HepG2 (cell line): ENCODE data around the gene ANKS1A.

Experiments used
- CEBPB ChIP-seq: IDR thresholded peaks from 2 replicates; pipeline ENCODE4 v1.6.1; 2011; ENCODE audit warnings: low read depth, low read length, improper control_type of control experiment, borderline replicate concordance
- CTCF ChIP-seq: sonication (generic); formaldehyde crosslinking; IDR thresholded peaks from 2 replicates; pipeline ENCODE4 v1.5.0; 2020; ENCODE audit warnings: mild to moderate bottlenecking, missing genetic modification reagents, moderate library complexity
- ELF1 ChIP-seq: sonication (generic); formaldehyde crosslinking; IDR thresholded peaks from 2 replicates; pipeline ENCODE4 v1.4.0; 2020; ENCODE audit warnings: missing genetic modification reagents
- FOXA3 ChIP-seq: IDR thresholded peaks from 2 replicates; pipeline ENCODE4 v1.6.1; 2016; ENCODE audit warnings: missing genetic modification reagents, missing compliant biosample characterization
- MXI1 ChIP-seq: IDR thresholded peaks from 3 replicates; pipeline ENCODE4 v1.6.1; 2012; ENCODE audit warnings: low read depth, low read length, inconsistent platforms, borderline replicate concordance
- PRPF4 ChIP-seq: fragments of 200-400 bp; formaldehyde crosslinking; IDR thresholded peaks from 2 replicates; pipeline ENCODE4 v1.6.1; 2016; ENCODE audit warnings: low read length, low read depth; ENCODE audit not compliant: poor library complexity, severe bottlenecking
- REST ChIP-seq, 2 experiments: IDR thresholded peaks; 2 replicates each; pipeline ENCODE4 v1.6.1; 2011 to 2012; ENCODE audit warnings: low read length in 2 of 2, borderline replicate concordance in 1 of 2, low read depth in 1 of 2, mild to moderate bottlenecking in 1 of 2, moderate library complexity in 1 of 2
- ZEB1 ChIP-seq: IDR thresholded peaks from 2 replicates; pipeline ENCODE4 v1.6.1; 2012; ENCODE audit warnings: mild to moderate bottlenecking, low read depth, inconsistent platforms; ENCODE audit not compliant: insufficient replicate concordance
- ZNF501 ChIP-seq: sonication (generic); formaldehyde crosslinking; IDR thresholded peaks from 2 replicates; pipeline ENCODE4 v1.5.1; 2020; ENCODE audit warnings: mild to moderate bottlenecking, moderate library complexity, missing genetic modification reagents
- ZSCAN30 ChIP-seq: sonication (generic); formaldehyde crosslinking; IDR thresholded peaks from 2 replicates; pipeline ENCODE4 v1.5.0; 2020; ENCODE audit warnings: mild to moderate bottlenecking, missing genetic modification reagents

- TF ChIP-seq REST (IDR thresholded peaks at IDR 0.05; ENCODE audit: borderline replicate concordance in 1 of 2, low read depth in 1 of 2, low read length in 2 of 2), result no peak
- TF ChIP-seq ZNF501 (CRISPR knock-in tag), result no peak
- TF ChIP-seq ZSCAN30, result no peak
- no peak for TF ChIP-seq PRPF4
- no peak for TF ChIP-seq FOXA3
- no peak for TF ChIP-seq ELF1 (CRISPR knock-in tag)
- no peak for TF ChIP-seq ZEB1
- TF ChIP-seq CEBPB, result no peak
- no peak for TF ChIP-seq MXI1
- no peak for TF ChIP-seq CTCF (CRISPR knock-in tag)
Measured at GRCh38 chr6:35108309-35108885, 219.3 kb downstream of the ANKS1A start.
